Suppressor macrophage treated with lipopolysaccharide for 1 hour (primary cell): ENCODE data around the gene PTPRF.
A peak's percentile ranks its signal among the peaks of the same experiment; 100 is the strongest.

ENCODE experiments used
- DNase-seq, 3 donors: peaks; one replicate each; pipeline ENCODE4 v3.0.0-alpha.2; 2020 to 2022

Gene PTPRF

GRCh38 chr1:43584204-43584603 lies 53.5 kb downstream of the PTPRF start:
- no peak for DNase-seq

DNA sequence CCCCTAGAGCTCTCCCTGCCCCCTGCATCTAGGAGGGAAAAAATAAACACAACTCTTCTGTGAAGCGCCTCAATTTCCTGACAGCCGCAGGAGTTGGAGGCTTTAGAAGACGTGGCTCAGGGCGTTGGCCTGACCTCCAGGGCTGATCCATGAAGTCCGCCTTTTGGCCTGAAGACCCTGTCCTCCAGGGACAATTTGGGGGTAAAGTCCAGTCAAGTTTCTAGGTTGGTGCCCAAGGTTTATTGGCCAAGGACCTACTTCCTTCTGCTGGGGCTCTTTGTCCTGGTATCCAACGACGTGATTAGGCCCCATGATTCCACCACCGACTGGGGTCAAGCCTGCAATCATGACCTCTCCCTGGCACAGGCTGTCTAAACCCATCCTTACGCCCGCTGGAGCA lies 54.9 kb downstream of the PTPRF start:
- DNase-seq: no peak

GRCh38 chr1:43586136-43586731 lies 55.6 kb downstream of the PTPRF start:
- DNase-seq: no peak

- DNase-seq: no peak
These were observed 56.3 kb downstream of the PTPRF start for GRCh38 chr1:43587001-43587400.

- peak in 2 of 3 donors; percentile 11 to 38 for DNase-seq
These were observed 56.9 kb downstream of the PTPRF start for GRCh38 chr1:43587594-43587993.

DNA sequence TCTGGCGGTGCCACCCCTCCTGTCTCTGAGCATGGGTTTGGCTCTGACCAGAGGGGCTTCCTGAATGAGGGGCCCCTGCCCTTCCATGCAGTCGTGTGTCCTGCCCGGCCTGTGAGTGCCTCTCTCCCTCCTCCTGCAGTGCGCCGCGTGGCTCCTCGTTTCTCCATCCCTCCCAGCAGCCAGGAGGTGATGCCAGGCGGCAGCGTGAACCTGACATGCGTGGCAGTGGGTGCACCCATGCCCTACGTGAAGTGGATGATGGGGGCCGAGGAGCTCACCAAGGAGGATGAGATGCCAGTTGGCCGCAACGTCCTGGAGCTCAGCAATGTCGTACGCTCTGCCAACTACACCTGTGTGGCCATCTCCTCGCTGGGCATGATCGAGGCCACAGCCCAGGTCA lies 57.9 kb downstream of the PTPRF start:
- DNase-seq: no peak

DNA sequence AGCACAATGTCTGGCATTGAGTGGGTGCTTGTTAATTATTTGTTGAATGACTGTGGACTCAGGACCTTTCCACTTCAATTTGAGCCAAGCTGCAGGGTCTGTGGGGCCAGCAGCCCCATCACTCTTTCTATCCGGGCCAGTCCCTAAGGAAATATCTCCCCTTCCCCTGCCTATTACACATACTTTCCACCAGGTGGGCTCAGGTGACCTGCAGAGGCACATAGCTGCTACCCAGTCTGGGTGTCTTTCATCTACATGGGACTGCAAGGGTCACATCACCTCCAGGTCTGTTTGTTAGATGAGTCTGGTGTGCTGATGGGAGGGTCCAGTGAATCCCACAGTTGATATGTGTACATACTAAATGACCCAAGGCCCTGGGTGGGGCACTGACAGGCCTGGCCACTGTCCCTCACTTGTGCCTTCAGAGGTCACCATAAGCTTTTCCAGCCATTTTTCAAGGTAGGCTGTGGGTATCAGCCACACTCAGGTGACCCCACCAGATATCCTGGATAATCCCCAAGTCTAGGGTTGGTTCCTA lies 59.8 kb downstream of the PTPRF start:
- no peak for DNase-seq

DNA sequence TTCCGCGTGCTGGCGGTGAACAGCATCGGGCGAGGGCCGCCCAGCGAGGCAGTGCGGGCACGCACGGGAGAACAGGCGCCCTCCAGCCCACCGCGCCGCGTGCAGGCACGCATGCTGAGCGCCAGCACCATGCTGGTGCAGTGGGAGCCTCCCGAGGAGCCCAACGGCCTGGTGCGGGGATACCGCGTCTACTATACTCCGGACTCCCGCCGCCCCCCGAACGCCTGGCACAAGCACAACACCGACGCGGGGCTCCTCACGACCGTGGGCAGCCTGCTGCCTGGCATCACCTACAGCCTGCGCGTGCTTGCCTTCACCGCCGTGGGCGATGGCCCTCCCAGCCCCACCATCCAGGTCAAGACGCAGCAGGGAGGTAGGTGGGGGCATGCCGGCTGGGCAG lies 60.5 kb downstream of the PTPRF start:
- no peak for DNase-seq

DNA sequence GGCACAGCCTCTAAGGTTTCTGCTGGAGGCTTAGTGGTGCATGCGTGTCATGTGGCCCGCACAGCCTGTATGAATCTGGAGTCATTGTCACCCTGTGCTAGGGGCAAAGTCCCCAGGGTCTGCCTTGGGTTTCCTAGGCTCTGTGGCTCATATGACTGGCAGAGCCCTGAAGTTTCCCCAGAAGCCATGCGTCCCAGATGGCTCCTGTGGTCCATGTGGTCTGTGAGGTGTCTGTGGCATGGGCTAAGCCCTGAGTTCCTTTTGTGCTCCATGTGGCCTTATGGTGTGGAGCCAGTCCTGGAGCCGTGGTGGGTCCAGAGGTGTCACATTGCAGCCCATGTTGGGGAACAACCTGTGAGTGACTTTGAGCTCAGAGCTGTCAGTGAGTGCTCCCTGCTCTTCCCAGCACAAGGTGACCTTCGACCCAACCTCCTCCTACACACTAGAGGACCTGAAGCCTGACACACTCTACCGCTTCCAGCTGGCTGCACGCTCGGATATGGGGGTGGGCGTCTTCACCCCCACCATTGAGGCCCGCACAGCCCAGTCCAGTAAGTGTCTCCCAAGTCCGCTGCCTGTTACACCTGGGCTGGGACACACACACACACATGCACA lies 61.5 kb downstream of the PTPRF start:
- DNase-seq: no peak

GRCh38 chr1:43592974-43593683 lies 62.4 kb downstream of the PTPRF start:
- no peak for DNase-seq

DNA sequence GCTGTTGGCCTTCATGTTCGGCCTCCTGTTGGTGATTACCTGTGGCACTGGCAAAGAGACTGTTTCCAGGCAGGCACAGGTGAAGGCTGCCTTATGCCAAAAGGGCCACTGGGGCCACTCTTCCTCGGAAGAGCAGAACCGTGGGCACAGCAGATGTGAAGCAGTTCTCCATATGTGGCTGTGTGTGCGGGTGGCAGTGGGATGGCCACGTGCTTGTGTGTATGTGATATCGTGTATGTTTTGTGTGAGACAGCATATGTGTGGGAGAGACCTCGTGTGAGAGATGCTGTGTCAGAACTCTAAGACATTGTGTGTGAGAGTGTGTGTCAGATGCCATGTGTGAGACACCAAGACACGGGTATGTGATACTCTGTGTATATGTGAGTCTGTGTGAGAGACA lies 65.9 kb downstream of the PTPRF start:
- DNase-seq: no peak

DNA sequence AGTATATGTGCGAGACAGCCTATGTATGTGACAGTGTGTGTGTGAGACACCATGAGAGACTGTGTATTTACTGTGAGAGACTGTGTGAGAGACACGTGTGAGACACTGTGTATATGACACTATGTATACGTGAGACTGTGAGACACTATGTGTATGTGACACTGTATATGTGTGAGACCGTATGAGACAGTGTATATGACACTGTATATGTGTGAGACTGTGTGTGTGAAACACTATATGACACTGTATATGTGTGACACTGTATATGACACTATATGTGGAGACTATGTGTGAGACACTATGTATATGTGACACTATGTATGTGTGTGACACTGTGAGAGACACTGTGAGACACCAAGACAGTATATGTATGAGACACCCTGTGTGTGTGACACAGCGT lies 66.3 kb downstream of the PTPRF start:
- no peak for DNase-seq

DNA sequence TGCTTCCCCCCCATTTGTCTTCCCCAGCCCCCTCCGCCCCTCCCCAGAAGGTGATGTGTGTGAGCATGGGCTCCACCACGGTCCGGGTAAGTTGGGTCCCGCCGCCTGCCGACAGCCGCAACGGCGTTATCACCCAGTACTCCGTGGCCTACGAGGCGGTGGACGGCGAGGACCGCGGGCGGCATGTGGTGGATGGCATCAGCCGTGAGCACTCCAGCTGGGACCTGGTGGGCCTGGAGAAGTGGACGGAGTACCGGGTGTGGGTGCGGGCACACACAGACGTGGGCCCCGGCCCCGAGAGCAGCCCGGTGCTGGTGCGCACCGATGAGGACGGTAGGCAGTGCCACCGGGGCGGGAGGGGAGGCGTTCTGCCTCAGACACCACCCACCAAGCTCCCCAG lies 67.0 kb downstream of the PTPRF start:
- DNase-seq: no peak

GRCh38 chr1:43598622-43599021 lies 67.9 kb downstream of the PTPRF start:
- no peak for DNase-seq

- DNase-seq: no peak
These were observed 69.6 kb downstream of the PTPRF start for GRCh38 chr1:43600033-43601020.

GRCh38 chr1:43602990-43603389 lies 72.3 kb downstream of the PTPRF start:
- no peak for DNase-seq

DNA sequence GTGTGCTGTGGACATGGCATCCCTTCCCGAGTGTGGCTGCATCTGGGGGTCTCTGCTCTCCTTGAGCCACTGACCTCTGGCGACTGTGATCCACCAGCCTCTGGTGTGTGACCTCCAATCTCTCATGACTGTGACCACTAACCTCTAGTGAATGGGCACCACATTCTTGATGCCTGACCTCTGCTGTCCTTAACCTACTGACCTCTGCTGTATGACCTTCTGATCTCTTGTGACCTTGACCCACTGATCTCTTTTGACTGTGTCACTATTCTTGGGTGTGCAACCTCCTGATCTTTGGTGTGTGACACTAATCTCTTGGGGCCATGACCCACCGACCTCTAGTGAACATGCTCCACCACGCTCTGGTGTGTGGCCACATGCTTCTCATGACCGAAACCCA lies 73.5 kb downstream of the PTPRF start:
- no peak for DNase-seq

- no peak for DNase-seq
These were observed 74.5 kb downstream of the PTPRF start for GRCh38 chr1:43605157-43605556.

DNA sequence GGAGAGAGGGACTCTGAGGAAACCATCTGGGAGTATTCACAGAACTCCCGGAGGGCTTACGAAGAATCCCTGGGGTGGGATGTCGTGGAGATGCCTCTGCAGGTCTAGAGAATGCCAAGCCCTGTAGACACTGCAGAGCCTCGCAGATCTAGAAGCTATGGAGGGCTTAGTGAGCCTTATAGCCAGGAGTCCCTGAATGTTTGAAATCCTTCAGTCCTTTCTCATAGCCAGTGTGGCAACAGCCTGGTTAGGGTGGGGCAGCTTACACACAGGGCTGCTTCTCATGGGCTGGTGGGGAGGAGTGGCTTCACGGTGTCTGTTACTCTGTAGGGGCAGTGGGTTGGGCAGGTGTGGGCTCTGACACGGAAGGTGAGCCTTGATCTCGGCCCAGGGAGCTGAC lies 75.1 kb downstream of the PTPRF start:
- no peak for DNase-seq

- DNase-seq: no peak
These were observed 75.9 kb downstream of the PTPRF start for GRCh38 chr1:43606624-43607023.

GRCh38 chr1:43608827-43609226 lies 78.1 kb downstream of the PTPRF start:
- DNase-seq: no peak

- DNase-seq: no peak
These were observed 79.7 kb downstream of the PTPRF start for GRCh38 chr1:43610339-43610738.

DNA sequence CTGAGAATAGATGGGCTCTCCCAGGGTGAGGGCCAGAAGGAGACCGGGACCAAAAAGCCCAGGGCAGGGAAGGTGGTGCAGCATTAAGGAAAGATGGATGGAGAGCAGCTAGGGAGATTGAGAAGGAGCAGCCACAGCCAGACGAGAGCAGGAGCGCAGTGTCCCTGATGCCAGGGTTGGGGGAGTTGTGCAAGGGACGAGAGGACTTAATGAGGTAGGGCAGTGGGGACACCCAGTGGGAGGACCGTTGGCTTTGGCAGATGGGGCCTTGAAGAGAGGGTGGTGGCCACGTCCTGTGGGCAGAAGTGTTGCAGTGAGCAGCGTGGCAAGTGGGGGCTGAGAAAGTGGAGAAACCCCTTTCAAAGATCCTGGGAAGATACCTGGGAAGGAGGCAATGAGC lies 81.3 kb downstream of the PTPRF start:
- no peak for DNase-seq
